A549 (cell line): ENCODE data around the gene MLX. TPM values are rescaled to one million over a fixed set of nuclear protein-coding genes. Genes with fewer than 3 reads are reported as not detected.

Source experiments
- ATAC-seq, 2 experiments: fragments of 200-7000 bp in 1 of 2; fragments of >200 bp in 1 of 2; cut with Nextera tagmentation in 1 of 2; cut with Tn5 transposase in 1 of 2; 3 replicates each; pipeline versions ENCODE4 v1.8.0 to v1.9.1; 2018 to 2020; ENCODE audit warnings: mild to moderate bottlenecking in 1 of 2, moderate library complexity in 1 of 2
- CTCF ChIA-PET: fragments of 300-600 bp; sonication (Branson Sonifier 250); formaldehyde crosslinking; extraction: SDS; loops from one replicate; lab custom pipeline; 2021; ENCODE audit warnings: antibody characterized with exemption, inconsistent platforms; lab: Yijun Ruan, JAX
- POLR2A ChIA-PET: fragments of 350-600 bp; formaldehyde crosslinking; extraction: SDS; loops from one replicate; lab custom pipeline; 2021; ENCODE audit warnings: antibody characterized with exemption, inconsistent platforms; lab: Yijun Ruan, JAX
- DNase-seq, 2 experiments: peaks; one replicate each; pipeline versions ENCODE4 v3.0.0 to v3.0.0-alpha.2; 2011 to 2016; ENCODE audit warnings: low read depth in 1 of 2, low spot score in 1 of 2
- FAIRE-seq: peaks from 2 replicates; lab custom pipeline; 2011; peaks lifted over from hg19 to GRCh38; lab: Jason Lieb, UNC
- H3K27ac ChIP-seq, 2 experiments: fragments of >200 bp; sonication (Bioruptor Twin); formaldehyde crosslinking; 3 replicates each; pipeline ENCODE4 v1.5.1; 2016 to 2017
- H3K4me1 ChIP-seq: fragments of >200 bp; sonication (Bioruptor Twin); formaldehyde crosslinking; 3 replicates; pipeline ENCODE4 v1.6.1; 2016
- H3K4me2 ChIP-seq: fragments of >200 bp; sonication (Bioruptor Twin); formaldehyde crosslinking; 3 replicates; pipeline ENCODE4 v1.6.1; 2016
- H3K4me3 ChIP-seq: fragments of >200 bp; sonication (Bioruptor Twin); formaldehyde crosslinking; 3 replicates; pipeline ENCODE4 v1.5.1; 2016
- H3K9me3 ChIP-seq: fragments of >200 bp; sonication (Bioruptor Twin); formaldehyde crosslinking; 3 replicates; pipeline ENCODE4 v1.6.1; 2016
- BCL3 ChIP-seq: fragments of >200 bp; sonication (Bioruptor Twin); formaldehyde crosslinking; IDR thresholded peaks from 3 replicates; pipeline ENCODE4 v1.6.1; 2016
- CHD2 ChIP-seq: fragments of 150-350 bp; IDR thresholded peaks from 2 replicates; pipeline ENCODE4 v1.6.1; 2014; ENCODE audit warnings: low read length; ENCODE audit not compliant: partially characterized antibody
- CTCF ChIP-seq: fragments of >200 bp; sonication (Bioruptor Twin); formaldehyde crosslinking; IDR thresholded peaks from 3 replicates; pipeline ENCODE4 v1.5.1; 2016
- EHF ChIP-seq: fragments of 250-450 bp; sonication (Bioruptor Pico); IDR thresholded peaks from 2 replicates; pipeline ENCODE4 v1.5.0; 2020; ENCODE audit warnings: mild to moderate bottlenecking
- EHMT2 ChIP-seq: fragments of 200-600 bp; sonication (generic); IDR thresholded peaks from 2 replicates; pipeline ENCODE4 v1.6.1; 2016; ENCODE audit warnings: antibody characterized with exemption, low read depth, mild to moderate bottlenecking, moderate library complexity
- EP300 ChIP-seq, 2 experiments: fragments of >200 bp; sonication (Bioruptor Twin); formaldehyde crosslinking; IDR thresholded peaks; 2 replicates in 1 of 2; 3 replicates in 1 of 2; pipeline ENCODE4 v1.6.1; 2016 to 2017
- GATA3 ChIP-seq: IDR thresholded peaks from 2 replicates; pipeline ENCODE4 v1.6.1; 2012; ENCODE audit warnings: borderline replicate concordance
- HOXB13 ChIP-seq: fragments of 250-450 bp; sonication (Bioruptor Pico); IDR thresholded peaks from 2 replicates; pipeline ENCODE4 v1.5.0; 2020; ENCODE audit warnings: low read depth, mild to moderate bottlenecking, moderate library complexity
- HOXB5 ChIP-seq: fragments of 250-450 bp; sonication (Bioruptor Pico); IDR thresholded peaks from 2 replicates; pipeline ENCODE4 v1.5.0; 2020; ENCODE audit warnings: mild to moderate bottlenecking, moderate library complexity
- JUN ChIP-seq, 2 experiments: fragments of >200 bp; sonication (Bioruptor Twin); formaldehyde crosslinking; IDR thresholded peaks; 2 replicates in 1 of 2; 3 replicates in 1 of 2; pipeline ENCODE4 v1.6.1; 2016 to 2017
- JUNB ChIP-seq: fragments of >200 bp; sonication (Bioruptor Twin); formaldehyde crosslinking; IDR thresholded peaks from 2 replicates; pipeline ENCODE4 v1.6.1; 2016
- KDM1A ChIP-seq: fragments of 200-600 bp; sonication (generic); IDR thresholded peaks from 2 replicates; pipeline ENCODE4 v1.6.1; 2016; ENCODE audit warnings: low read depth, mild to moderate bottlenecking
- MAFK ChIP-seq: fragments of 450-650 bp; IDR thresholded peaks from 2 replicates; pipeline ENCODE4 v1.6.1; 2014; ENCODE audit not compliant: partially characterized antibody
- MYC ChIP-seq: IDR thresholded peaks from 2 replicates; pipeline ENCODE4 v1.6.1; 2012; ENCODE audit warnings: mild to moderate bottlenecking, inconsistent platforms, low read length, improper control_type of control experiment, borderline replicate concordance
- NPAS2 ChIP-seq: fragments of 250-450 bp; sonication (Bioruptor Pico); IDR thresholded peaks from 2 replicates; pipeline ENCODE4 v1.8.0; 2022; ENCODE audit warnings: mild to moderate bottlenecking, moderate library complexity, borderline replicate concordance
- POLR2A ChIP-seq: IDR thresholded peaks from 2 replicates; pipeline ENCODE4 v1.6.1; 2012; ENCODE audit warnings: mild to moderate bottlenecking, low read length
- RFX5 ChIP-seq: fragments of 450-650 bp; IDR thresholded peaks from 2 replicates; pipeline ENCODE4 v1.7.1; 2014; ENCODE audit warnings: antibody characterized with exemption, mild to moderate bottlenecking, moderate library complexity
- SREBF2 ChIP-seq: fragments of 450-650 bp; IDR thresholded peaks from 2 replicates; pipeline ENCODE4 v1.6.1; 2014; ENCODE audit warnings: mild to moderate bottlenecking, moderate library complexity
- TFCP2L1 ChIP-seq: fragments of 250-450 bp; sonication (Bioruptor Pico); IDR thresholded peaks from 2 replicates; pipeline ENCODE4 v1.5.0; 2021; ENCODE audit warnings: mild to moderate bottlenecking
- TP53 ChIP-seq: fragments of 250-450 bp; sonication (Bioruptor Pico); IDR thresholded peaks from 2 replicates; pipeline ENCODE4 v1.5.0; 2021; ENCODE audit warnings: mild to moderate bottlenecking, moderate library complexity
- USF2 ChIP-seq: fragments of 450-650 bp; IDR thresholded peaks from 2 replicates; pipeline ENCODE4 v1.6.1; 2014; ENCODE audit warnings: antibody characterized with exemption
- ZC3H11A ChIP-seq: fragments of 450-650 bp; IDR thresholded peaks from 2 replicates; pipeline ENCODE4 v1.6.1; 2014; ENCODE audit warnings: antibody characterized with exemption, mild to moderate bottlenecking
- ZFP36 ChIP-seq: fragments of 450-650 bp; IDR thresholded peaks from 2 replicates; pipeline ENCODE4 v1.6.1; 2014; ENCODE audit warnings: borderline replicate concordance; ENCODE audit not compliant: partially characterized antibody
- ZNF302 ChIP-seq: fragments of 250-450 bp; sonication (Bioruptor Pico); IDR thresholded peaks from 2 replicates; pipeline ENCODE4 v1.9.0; 2021; ENCODE audit warnings: inconsistent platforms, mild to moderate bottlenecking, moderate library complexity
- ZSCAN20 ChIP-seq: fragments of 250-450 bp; sonication (Bioruptor Pico); IDR thresholded peaks from 2 replicates; pipeline ENCODE4 v1.8.0; 2022; ENCODE audit warnings: mild to moderate bottlenecking, moderate library complexity
- WGBS: methylation state at CpG from one replicate; pipeline ENCODE4 v1.1.6; 2017; ENCODE audit errors: missing lambda C conversion rate; 5-methylcytosine and 5-hydroxymethylcytosine counted together
- polyA plus RNA-seq, 4 experiments: library from polyadenylated mRNA; depleted of rRNA in 3 of 4; stranded (reverse); fragments of >200 nt; fragmentation: RNase III in 1 of 4; extraction: RNeasy Plus Mini Kit Qiagen cat#74134 plus additional on column Dnase treatment in 1 of 4; gene quantifications; 2 replicates in 3 of 4; 3 replicates in 1 of 4; pipeline ENCODE4 v1.2.3, GENCODE V29; 2011 to 2017
- TF ChIP-seq, protein P1 (sequence below): IDR thresholded peaks from 2 replicates; pipeline ENCODE4 v1.6.1; 2012
- TF ChIP-seq, protein P2 (sequence below): fragments of 200-600 bp; sonication (generic); IDR thresholded peaks from 2 replicates; pipeline ENCODE4 v1.6.1; 2016; ENCODE audit warnings: antibody characterized with exemption, mild to moderate bottlenecking, moderate library complexity
- TF ChIP-seq, protein P3 (sequence below): fragments of 250-450 bp; sonication (Bioruptor Pico); IDR thresholded peaks from 2 replicates; pipeline ENCODE4 v1.5.0; 2020; ENCODE audit warnings: low read depth, mild to moderate bottlenecking, moderate library complexity
- TF ChIP-seq, protein P4 (sequence below): IDR thresholded peaks from 2 replicates; pipeline ENCODE4 v1.6.1; 2012; ENCODE audit warnings: low read depth, borderline replicate concordance

Gene MLX
- polyA plus RNA-seq, 2 of the 4 experiments (the other 2 are of a cell fraction), result 46.3 to 48.0 TPM

- no peak for FAIRE-seq
- ChIA-PET CTCF (interaction anchor here (0.6 to 6.8 kb wide), 13 partner anchors 10 to 516 kb away, joined by 3 to 42 read pairs (median 4); partner anchors contain the start of genes HSD17B1 and NKIRAS2), POLR2A (interaction anchor here (0.5 to 2.1 kb wide), 18 partner anchors 9 to 462 kb away, joined by 3 to 22 read pairs (median 6); partner anchors contain the start of genes CAVIN1, PLEKHH3, PSMC3IP and RETREG3)
- Histone ChIP-seq H3K4me1 (peaks cover 31% of the 10 kb centered on the region), H3K4me2 (peak overlapping the region; percentile 74), H3K9me3 (no peaks in the 10 kb centered on the region), H3K27ac (peak overlapping the region; percentile 93 to 97), H3K4me3 (peak overlapping the region; percentile 82)
- WGBS, result 3% methylated on average over 24 of the region's 65 CpGs
- peak; percentile 73 to 79 for ATAC-seq
- DNase-seq, result peak; percentile 81 to 95
- TF ChIP-seq EHF (CRISPR knock-in tag) (no peak), POLR2A (peak; percentile 68), USF2 (no peak), GATA3 (peak; percentile 1; the same call in 1 of the 2 replicates), EHMT2 (no peak), ZNF302 (CRISPR knock-in tag) (no peak), BCL3 (peak; percentile 95), NPAS2 (CRISPR knock-in tag) (peak; percentile 46; the same call in 1 of the 2 replicates), ZC3H11A (no peak), CHD2 (peak; percentile 26), SREBF2 (no peak), MAFK (no peak), JUN (IDR thresholded peaks at IDR 0.05) (peak in 1 of 2 experiments; percentile 87; a peak in 2 of 5 replicates), HOXB13 (CRISPR knock-in tag) (no peak), TP53 (0 out of 2 replicates have a peak, but pooled peaks have one; percentile 14), KDM1A (no peak), HOXB5 (CRISPR knock-in tag) (peak; percentile 76; the same call in 1 of the 2 replicates), EP300 (IDR thresholded peaks at IDR 0.05) (no peak; a peak in 1 of 5 replicates), TFCP2L1 (0 out of 2 replicates have a peak, but pooled peaks have one; percentile 7), RFX5 (no peak), ZFP36 (no peak), MYC (peak; percentile 50; the same call in 1 of the 2 replicates), CTCF (no peak), JUNB (no peak), ZSCAN20 (CRISPR knock-in tag) (no peak)
- TF ChIP-seq, protein P1, sequence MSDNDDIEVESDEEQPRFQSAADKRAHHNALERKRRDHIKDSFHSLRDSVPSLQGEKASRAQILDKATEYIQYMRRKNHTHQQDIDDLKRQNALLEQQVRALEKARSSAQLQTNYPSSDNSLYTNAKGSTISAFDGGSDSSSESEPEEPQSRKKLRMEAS, result peak; percentile 65
- TF ChIP-seq, protein P2, sequence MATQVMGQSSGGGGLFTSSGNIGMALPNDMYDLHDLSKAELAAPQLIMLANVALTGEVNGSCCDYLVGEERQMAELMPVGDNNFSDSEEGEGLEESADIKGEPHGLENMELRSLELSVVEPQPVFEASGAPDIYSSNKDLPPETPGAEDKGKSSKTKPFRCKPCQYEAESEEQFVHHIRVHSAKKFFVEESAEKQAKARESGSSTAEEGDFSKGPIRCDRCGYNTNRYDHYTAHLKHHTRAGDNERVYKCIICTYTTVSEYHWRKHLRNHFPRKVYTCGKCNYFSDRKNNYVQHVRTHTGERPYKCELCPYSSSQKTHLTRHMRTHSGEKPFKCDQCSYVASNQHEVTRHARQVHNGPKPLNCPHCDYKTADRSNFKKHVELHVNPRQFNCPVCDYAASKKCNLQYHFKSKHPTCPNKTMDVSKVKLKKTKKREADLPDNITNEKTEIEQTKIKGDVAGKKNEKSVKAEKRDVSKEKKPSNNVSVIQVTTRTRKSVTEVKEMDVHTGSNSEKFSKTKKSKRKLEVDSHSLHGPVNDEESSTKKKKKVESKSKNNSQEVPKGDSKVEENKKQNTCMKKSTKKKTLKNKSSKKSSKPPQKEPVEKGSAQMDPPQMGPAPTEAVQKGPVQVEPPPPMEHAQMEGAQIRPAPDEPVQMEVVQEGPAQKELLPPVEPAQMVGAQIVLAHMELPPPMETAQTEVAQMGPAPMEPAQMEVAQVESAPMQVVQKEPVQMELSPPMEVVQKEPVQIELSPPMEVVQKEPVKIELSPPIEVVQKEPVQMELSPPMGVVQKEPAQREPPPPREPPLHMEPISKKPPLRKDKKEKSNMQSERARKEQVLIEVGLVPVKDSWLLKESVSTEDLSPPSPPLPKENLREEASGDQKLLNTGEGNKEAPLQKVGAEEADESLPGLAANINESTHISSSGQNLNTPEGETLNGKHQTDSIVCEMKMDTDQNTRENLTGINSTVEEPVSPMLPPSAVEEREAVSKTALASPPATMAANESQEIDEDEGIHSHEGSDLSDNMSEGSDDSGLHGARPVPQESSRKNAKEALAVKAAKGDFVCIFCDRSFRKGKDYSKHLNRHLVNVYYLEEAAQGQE, result no peak
- TF ChIP-seq, protein P3, sequence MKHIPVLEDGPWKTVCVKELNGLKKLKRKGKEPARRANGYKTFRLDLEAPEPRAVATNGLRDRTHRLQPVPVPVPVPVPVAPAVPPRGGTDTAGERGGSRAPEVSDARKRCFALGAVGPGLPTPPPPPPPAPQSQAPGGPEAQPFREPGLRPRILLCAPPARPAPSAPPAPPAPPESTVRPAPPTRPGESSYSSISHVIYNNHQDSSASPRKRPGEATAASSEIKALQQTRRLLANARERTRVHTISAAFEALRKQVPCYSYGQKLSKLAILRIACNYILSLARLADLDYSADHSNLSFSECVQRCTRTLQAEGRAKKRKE (CRISPR knock-in tag), result 0 out of 2 replicates have a peak, but pooled peaks have one; percentile 32
- TF ChIP-seq, protein P4, sequence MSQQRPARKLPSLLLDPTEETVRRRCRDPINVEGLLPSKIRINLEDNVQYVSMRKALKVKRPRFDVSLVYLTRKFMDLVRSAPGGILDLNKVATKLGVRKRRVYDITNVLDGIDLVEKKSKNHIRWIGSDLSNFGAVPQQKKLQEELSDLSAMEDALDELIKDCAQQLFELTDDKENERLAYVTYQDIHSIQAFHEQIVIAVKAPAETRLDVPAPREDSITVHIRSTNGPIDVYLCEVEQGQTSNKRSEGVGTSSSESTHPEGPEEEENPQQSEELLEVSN, result no peak
These were observed 30.3 kb upstream of the MLX start for GRCh38 chr17:42536372-42537155.
